Measurements from ENCODE around the gene SP140. TPM values are rescaled to one million over a fixed set of nuclear protein-coding genes. Genes with fewer than 3 reads are reported as not detected.

Gene SP140
- total RNA-seq, 3 donors from 2014 or later = 3.1 to 4.9 (median 3.7) TPM

- no peak overlapping the region for H3K4me3 ChIP-seq
- intact Hi-C loops (cut with DNase I, micrococcal nuclease) = no loop called here
- ATAC-seq (peak; percentile 48), DNase-seq (no peak)
- H3K4me1 ChIP-seq (ENCODE audit: low read depth) = no peaks in the 10 kb centered on the region
- H3K36me3 ChIP-seq (ENCODE audit: low read depth) = no peaks in the 10 kb centered on the region
- no peak for TF ChIP-seq CTCF (IDR thresholded peaks at IDR 0.05)
- no peaks in the 10 kb centered on the region for H3K9me3 ChIP-seq
Measured at GRCh38 chr2:230184727-230185578, 40.6 kb upstream of the SP140 start.

- no peak for TF ChIP-seq CTCF (IDR thresholded peaks at IDR 0.05)
- Histone ChIP-seq H3K9me3 (no peaks in the 10 kb centered on the region), H3K4me3 (no peak overlapping the region), H3K4me1 (ENCODE audit: low read depth) (no peaks in the 10 kb centered on the region), H3K36me3 (ENCODE audit: low read depth) (no peaks in the 10 kb centered on the region)
- DNase-seq = no peak
- peak; percentile 56 for ATAC-seq
- intact Hi-C loops (cut with DNase I, micrococcal nuclease) = no loop called here
Measured at GRCh38 chr2:230202430-230203109, 23.0 kb upstream of the SP140 start.

GRCh38 chr2:230203110-230203676, 22.3 kb upstream of the SP140 start:
- no peaks in the 10 kb centered on the region for H3K9me3 ChIP-seq
- H3K36me3 ChIP-seq (ENCODE audit: low read depth) = no peaks in the 10 kb centered on the region
- H3K4me1 ChIP-seq (ENCODE audit: low read depth) = no peaks in the 10 kb centered on the region
- peak in 1 of 3 donors; percentile 66 for DNase-seq
- no peak overlapping the region for H3K4me3 ChIP-seq
- intact Hi-C loops (cut with DNase I, micrococcal nuclease) = no loop called here
- peak; percentile 53 for ATAC-seq
- TF ChIP-seq CTCF (IDR thresholded peaks at IDR 0.05) = no peak

GRCh38 chr2:230205034-230205433, 20.5 kb upstream of the SP140 start:
- ATAC-seq = peak; percentile 58
- Histone ChIP-seq H3K4me3 (no peak overlapping the region), H3K9me3 (no peaks in the 10 kb centered on the region), H3K4me1 (ENCODE audit: low read depth) (no peaks in the 10 kb centered on the region), H3K36me3 (ENCODE audit: low read depth) (no peaks in the 10 kb centered on the region)
- intact Hi-C loops (cut with DNase I, micrococcal nuclease) = no loop called here
- TF ChIP-seq CTCF (IDR thresholded peaks at IDR 0.05) = no peak
- no peak for DNase-seq

- TF ChIP-seq CTCF (IDR thresholded peaks at IDR 0.05) = no peak
- no peak overlapping the region for H3K4me3 ChIP-seq
- H3K36me3 ChIP-seq (ENCODE audit: low read depth) = no peaks in the 10 kb centered on the region
- H3K4me1 ChIP-seq (ENCODE audit: low read depth) = no peaks in the 10 kb centered on the region
- intact Hi-C loops (cut with DNase I, micrococcal nuclease) = no loop called here
- DNase-seq (no peak), ATAC-seq (no peak)
- H3K9me3 ChIP-seq = no peaks in the 10 kb centered on the region
Measured at GRCh38 chr2:230205721-230206120, 19.8 kb upstream of the SP140 start.
